Measurements from ENCODE around the gene TIFAB. TPM values are rescaled to one million over a fixed set of nuclear protein-coding genes. Genes with fewer than 3 reads are reported as not detected.

TIFAB gene
- total RNA-seq, 2 experiments from 2014 or later, result 0.11 TPM; not detected in 1

DNA sequence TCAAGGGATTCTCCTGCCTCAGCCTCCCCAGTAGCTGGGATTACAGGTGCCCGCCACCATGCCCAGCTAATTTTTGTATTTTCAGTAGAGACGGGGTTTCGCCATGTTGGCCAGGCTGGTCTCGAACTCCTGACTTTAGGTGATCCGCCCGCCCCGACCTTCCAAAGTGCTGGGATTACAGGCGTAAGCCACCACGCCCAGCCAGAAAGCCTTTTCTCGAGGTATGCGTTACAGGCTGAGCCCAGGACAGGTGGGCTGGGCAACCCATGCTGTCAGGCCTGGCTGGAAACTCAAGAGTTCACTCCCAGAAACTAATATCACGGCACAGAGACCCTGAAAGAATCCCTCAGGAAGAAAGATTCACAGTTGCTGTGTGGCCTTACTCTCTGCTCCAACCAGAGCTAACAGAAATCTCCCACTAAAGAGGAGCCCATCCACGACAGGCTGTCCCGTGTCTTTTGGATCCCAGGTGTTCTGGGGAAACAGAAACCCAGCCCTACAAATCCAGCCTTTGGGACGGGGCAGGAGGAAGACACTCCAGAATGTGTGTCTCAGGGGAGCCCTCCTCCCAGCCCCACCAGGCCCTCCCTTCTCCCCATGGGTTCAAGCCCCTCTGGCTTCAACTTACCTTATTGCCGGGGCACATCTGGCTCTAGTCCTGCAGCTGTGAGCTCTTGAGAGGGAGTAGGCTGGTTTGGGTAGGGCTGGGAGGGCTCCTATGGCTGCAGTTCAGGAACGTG lies 400 bp downstream of the TIFAB start:
- Mint-ChIP-seq H3K4me3 (no peak overlapping the region), H3K9me3 (no peaks in the 10 kb centered on the region), H3K27me3 (peaks cover 25% of the 10 kb centered on the region), H3K36me3 (ENCODE audit: low read depth) (no peaks in the 10 kb centered on the region), H3K27ac (no peak overlapping the region), H3K4me1 (ENCODE audit: low read depth) (no peaks in the 10 kb centered on the region)
- no peaks in the 10 kb centered on the region for H3K9me3 ChIP-seq (ENCODE audit: control insufficient read depth in 1 of 2, insufficient read depth in 1 of 2, low read length in 2 of 2)
- peak in 1 of 14 experiments; percentile 8 for DNase-seq
- H3K4me3 ChIP-seq (ENCODE audit: low read length), result no peak overlapping the region
- no peak for ATAC-seq (ENCODE audit: poor library complexity)
- peaks cover 3% of the 10 kb centered on the region for H3K4me1 ChIP-seq (ENCODE audit: insufficient read depth, low read length)
- no peaks in the 10 kb centered on the region for H3K36me3 ChIP-seq (ENCODE audit: insufficient read depth, low read length)
- ChIA-PET POLR2A (no interaction called here), CTCF (no interaction called here)
- peaks cover 0 to 6% of the 10 kb centered on the region in 2 experiments for H3K27me3 ChIP-seq (ENCODE audit: control insufficient read depth in 1 of 2, insufficient read depth in 2 of 2, low read length in 2 of 2)
- TF ChIP-seq, protein P1, sequence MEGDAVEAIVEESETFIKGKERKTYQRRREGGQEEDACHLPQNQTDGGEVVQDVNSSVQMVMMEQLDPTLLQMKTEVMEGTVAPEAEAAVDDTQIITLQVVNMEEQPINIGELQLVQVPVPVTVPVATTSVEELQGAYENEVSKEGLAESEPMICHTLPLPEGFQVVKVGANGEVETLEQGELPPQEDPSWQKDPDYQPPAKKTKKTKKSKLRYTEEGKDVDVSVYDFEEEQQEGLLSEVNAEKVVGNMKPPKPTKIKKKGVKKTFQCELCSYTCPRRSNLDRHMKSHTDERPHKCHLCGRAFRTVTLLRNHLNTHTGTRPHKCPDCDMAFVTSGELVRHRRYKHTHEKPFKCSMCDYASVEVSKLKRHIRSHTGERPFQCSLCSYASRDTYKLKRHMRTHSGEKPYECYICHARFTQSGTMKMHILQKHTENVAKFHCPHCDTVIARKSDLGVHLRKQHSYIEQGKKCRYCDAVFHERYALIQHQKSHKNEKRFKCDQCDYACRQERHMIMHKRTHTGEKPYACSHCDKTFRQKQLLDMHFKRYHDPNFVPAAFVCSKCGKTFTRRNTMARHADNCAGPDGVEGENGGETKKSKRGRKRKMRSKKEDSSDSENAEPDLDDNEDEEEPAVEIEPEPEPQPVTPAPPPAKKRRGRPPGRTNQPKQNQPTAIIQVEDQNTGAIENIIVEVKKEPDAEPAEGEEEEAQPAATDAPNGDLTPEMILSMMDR (IDR thresholded peaks at IDR 0.05), result no peak
- no peak overlapping the region for H3K27ac ChIP-seq (ENCODE audit: low read depth in 1 of 2, low read length in 2 of 2)
- intact Hi-C loops (cut with DNase I, micrococcal nuclease), result no loop called here

DNA sequence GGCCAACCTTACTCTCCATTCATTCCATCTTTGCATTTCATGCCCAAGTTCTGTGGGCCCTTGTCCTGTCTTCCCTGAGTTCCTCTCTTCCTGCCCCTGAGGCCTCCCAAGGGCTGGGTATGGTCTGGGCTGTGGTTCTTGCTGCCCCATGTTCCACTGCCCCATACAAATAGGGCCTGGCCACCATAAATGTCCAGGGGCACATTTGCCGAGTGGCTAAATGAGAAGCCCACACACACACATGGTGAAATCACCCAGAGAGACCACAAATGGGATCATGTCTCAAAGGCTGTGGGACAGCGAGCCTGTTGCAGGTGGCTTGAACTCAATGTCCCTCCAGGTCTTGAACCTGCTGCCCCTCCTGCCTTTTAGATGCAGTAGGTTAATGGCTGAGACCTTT lies 1.2 kb downstream of the TIFAB start:
- Histone ChIP-seq H3K4me3 (ENCODE audit: low read length) (no peak overlapping the region), H3K36me3 (ENCODE audit: insufficient read depth, low read length) (no peaks in the 10 kb centered on the region), H3K27me3 (ENCODE audit: control insufficient read depth in 1 of 2, insufficient read depth in 2 of 2, low read length in 2 of 2) (peaks cover 0 to 4% of the 10 kb centered on the region in 2 experiments), H3K4me1 (ENCODE audit: insufficient read depth, low read length) (peaks cover 3% of the 10 kb centered on the region), H3K9me3 (ENCODE audit: control insufficient read depth in 1 of 2, insufficient read depth in 1 of 2, low read length in 2 of 2) (no peaks in the 10 kb centered on the region), H3K27ac (ENCODE audit: low read depth in 1 of 2, low read length in 2 of 2) (no peak overlapping the region)
- DNase-seq, result peak in 1 of 14 experiments; percentile 17
- no peak for ATAC-seq (ENCODE audit: poor library complexity)
- Mint-ChIP-seq H3K4me3 (no peak overlapping the region), H3K9me3 (no peaks in the 10 kb centered on the region), H3K27me3 (peaks cover 18% of the 10 kb centered on the region), H3K27ac (no peak overlapping the region), H3K4me1 (ENCODE audit: low read depth) (no peaks in the 10 kb centered on the region), H3K36me3 (ENCODE audit: low read depth) (no peaks in the 10 kb centered on the region)
- ChIA-PET CTCF (no interaction called here), POLR2A (no interaction called here)
- intact Hi-C loops (cut with DNase I, micrococcal nuclease), result no loop called here
- TF ChIP-seq, protein P1 (IDR thresholded peaks at IDR 0.05), result no peak

DNA sequence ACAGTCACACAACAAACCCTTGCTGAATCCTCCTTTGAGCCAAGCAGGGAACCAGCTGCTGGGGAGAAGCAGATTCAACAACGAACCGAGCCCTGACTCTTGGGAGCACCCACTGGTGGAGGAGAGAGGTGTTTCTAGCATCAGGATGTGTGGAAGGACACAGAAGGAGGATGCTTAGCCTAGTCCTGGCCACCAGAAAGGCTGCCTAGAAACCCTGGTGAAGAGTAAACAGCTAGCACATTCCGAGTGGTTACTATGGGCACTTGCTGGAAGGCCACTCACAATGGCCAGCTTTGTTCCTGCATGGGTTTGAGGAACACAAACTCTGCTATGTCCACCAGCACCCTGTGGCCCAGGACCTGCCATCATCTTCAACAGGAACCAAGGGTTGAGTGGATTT lies 1.8 kb downstream of the TIFAB start:
- TF ChIP-seq, protein P1 (IDR thresholded peaks at IDR 0.05), result no peak
- ChIA-PET POLR2A (no interaction called here), CTCF (no interaction called here)
- Histone ChIP-seq H3K27ac (ENCODE audit: low read depth in 1 of 2, low read length in 2 of 2) (no peak overlapping the region), H3K4me3 (ENCODE audit: low read length) (no peak overlapping the region), H3K9me3 (ENCODE audit: control insufficient read depth in 1 of 2, insufficient read depth in 1 of 2, low read length in 2 of 2) (peaks cover 0 to under 1% of the 10 kb centered on the region in 2 experiments), H3K36me3 (ENCODE audit: insufficient read depth, low read length) (no peaks in the 10 kb centered on the region), H3K27me3 (ENCODE audit: control insufficient read depth in 1 of 2, insufficient read depth in 2 of 2, low read length in 2 of 2) (peaks cover 0 to 4% of the 10 kb centered on the region in 2 experiments), H3K4me1 (ENCODE audit: insufficient read depth, low read length) (peaks cover 3% of the 10 kb centered on the region)
- Mint-ChIP-seq H3K4me3 (no peak overlapping the region), H3K9me3 (no peaks in the 10 kb centered on the region), H3K4me1 (ENCODE audit: low read depth) (no peaks in the 10 kb centered on the region), H3K27me3 (peaks cover 14% of the 10 kb centered on the region), H3K27ac (no peak overlapping the region), H3K36me3 (ENCODE audit: low read depth) (no peaks in the 10 kb centered on the region)
- DNase-seq (no peak), ATAC-seq (ENCODE audit: poor library complexity) (no peak)
- intact Hi-C loops (cut with DNase I, micrococcal nuclease), result no loop called here
